Renal cortex interstitium (tissue), 11 donors: ENCODE results near the gene CENPN. TPM values are rescaled to one million over a fixed set of nuclear protein-coding genes. Genes with fewer than 3 reads are reported as not detected.

Source experiments
- DNase-seq, 11 donors: peaks; one replicate each; pipeline ENCODE4 v3.0.0-alpha.2; 2013; ENCODE audit warnings: low read depth in 9 of 11, low spot score in 4 of 11; ENCODE audit errors: extremely low read depth in 1 of 11
- polyA plus RNA-seq, 3 donors: library from polyadenylated mRNA; unstranded; fragments of 120-200 nt; gene quantifications; one replicate each; pipeline ENCODE4 v1.2.1, GENCODE V29; 2013; ENCODE audit not compliant: insufficient read length in 3 of 3

The CENPN gene
- polyA plus RNA-seq, 3 donors: 16.3 to 25.2 (median 24.8) TPM

- DNase-seq: no peak
Measured at GRCh38 chr16:81061307-81061640, 54.3 kb downstream of the CENPN start.

DNA sequence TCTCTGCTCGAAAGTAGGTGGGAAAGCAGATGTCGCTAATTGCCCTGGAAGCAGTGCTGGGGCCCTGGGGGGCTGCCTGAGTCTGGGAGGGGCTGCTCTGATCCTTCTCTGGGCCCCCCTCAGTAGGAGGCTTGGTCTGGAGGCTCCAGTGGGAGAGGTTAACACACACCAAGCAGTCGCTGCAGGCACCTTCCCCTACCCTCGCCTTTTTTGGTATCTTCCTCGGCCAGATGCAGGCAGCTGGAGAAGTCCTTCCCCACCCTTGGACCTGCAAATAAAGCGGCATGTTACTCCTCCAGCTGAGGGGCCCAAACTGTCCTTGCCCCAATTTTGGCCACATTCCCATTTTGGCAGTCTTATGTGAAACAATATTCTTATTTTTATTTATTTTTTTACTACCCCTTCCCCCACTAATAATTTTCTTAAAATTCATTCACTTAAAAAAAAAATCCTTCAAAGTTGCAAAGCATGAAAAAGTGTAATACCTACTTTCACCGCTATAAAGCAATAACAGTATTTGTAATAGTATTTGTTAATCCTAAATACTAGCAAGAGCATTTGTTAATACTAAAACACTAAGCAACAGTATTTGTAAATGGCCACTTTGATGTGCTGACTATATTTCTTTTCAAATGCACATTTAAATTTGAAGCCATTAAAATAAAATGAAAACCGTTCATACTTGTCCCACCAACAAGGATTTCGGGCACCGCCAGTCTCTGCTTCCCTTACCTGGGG, 55.0 kb downstream of the CENPN start:
- peak in 1 of 11 donors; percentile 16 for DNase-seq

DNA sequence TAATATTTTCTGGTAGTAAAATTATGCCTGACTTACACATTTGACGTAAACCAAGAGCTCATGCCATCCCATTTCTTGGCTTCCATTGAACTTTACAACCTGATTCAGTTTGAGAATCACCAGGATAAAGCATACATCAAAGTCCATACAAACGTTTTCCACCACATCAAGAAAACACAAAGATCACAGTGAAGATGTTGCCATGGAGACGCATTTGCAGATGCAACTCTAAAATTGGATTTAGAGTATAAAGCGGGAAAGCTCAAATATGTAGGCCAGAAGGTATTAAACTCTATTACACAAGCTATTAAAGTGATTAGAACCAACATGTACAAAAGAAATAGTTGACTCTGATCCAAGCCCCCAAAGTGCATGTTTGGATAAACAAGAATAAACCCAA, 59.7 kb downstream of the CENPN start:
- DNase-seq: peak in 5 of 11 donors; percentile 16 to 30 (median 18)

GRCh38 chr16:81067166-81067565, 60.2 kb downstream of the CENPN start:
- DNase-seq: no peak

DNA sequence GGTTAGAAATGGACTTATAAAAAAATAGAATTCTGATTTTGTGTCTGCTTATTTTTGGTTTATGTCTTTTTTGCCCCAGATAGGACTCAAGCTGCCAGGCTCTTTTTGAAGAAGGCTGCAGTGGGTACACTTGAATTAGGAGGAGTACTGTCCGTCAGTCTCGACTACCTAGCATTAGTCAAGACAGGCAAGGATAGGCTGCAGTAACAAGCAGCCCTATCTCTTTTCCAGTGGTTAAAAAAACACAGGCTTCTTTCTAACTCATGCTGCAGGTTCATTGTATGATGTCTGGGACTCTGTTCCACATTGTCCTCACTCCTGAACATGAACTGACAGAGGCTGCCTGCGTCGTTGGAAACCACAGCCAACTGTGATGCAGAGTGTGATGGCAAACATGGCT, 62.0 kb downstream of the CENPN start:
- DNase-seq: no peak

DNA sequence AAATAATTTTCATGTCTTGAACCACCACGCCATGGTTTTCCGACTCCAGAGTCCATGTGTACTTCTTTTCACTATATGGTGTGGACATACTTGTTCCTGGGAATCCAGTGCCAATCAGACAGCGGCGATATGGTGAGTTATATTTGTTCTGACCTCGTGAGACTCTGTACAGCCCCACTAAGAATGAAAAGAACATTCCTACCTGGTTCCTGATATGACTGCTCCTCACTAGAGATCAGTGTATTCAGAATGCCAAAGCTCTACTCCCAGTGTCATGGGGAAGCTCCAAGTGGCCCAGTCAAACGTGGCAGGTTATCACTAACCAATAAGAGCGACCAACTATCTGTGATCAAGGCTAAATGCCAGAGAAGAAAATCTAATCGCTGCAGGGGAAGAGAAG, 64.0 kb downstream of the CENPN start:
- DNase-seq: no peak

- DNase-seq: no peak
Measured at GRCh38 chr16:81071805-81072204, 64.8 kb downstream of the CENPN start.

GRCh38 chr16:81073560-81074330, 66.7 kb downstream of the CENPN start:
- no peak for DNase-seq

DNA sequence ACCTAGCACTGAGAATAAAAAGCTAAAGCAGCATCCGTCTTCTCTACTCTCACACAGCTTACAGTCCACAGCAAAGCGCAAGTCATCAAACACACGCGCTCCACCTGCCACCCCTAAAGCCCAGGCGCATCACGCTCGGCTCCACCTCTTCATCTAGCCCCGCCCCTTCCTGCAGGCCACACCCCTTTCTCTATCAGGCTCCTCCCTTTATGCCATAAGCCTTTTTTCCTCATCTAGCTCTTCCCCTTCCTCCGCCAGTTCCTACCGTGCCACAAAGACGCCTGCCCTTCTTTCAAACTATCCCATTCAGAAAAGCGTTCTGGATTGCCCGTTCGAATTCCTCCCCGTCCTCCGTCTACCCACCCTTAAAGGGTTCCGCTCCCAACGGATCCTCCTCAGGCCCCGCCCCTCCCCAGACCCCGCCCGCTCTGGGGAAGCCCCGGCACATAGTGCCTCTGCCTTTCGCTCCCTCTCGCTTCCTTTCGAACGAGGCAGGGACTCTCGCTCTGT, 69.6 kb downstream of the CENPN start:
- DNase-seq: peak in 7 of 11 donors; percentile 56 to 96 (median 74)

- DNase-seq: peak; percentile 90 to 98 (median 96)
Measured at GRCh38 chr16:81077076-81077940, 70.3 kb downstream of the CENPN start, which contains the start of gene C16orf46. Gene C16orf46 (minus strand): TSS chr16:81077238. CDS start chr16:81063955, 13,283 bp downstream.

DNA sequence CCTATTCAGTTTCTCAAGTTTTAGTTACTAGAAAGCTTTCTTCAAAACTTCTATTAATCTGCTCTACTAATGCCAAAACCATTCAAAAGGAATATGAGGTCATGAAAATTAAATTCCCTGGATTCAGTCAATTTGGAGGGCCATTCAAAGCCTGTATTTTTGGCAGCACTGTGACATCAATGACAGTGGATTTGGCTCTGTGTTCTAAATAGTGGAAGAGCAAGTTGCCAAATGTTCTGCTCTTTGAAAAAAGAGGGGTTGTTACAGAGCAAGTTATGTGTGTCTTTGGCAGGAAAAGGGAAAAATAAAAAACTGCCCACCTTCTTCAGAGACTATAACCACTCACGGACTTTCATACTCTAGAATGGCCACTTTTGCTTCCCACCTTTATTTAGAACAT, 73.2 kb downstream of the CENPN start:
- no peak for DNase-seq

- no peak for DNase-seq
Measured at GRCh38 chr16:81081014-81081413, 74.0 kb downstream of the CENPN start.

Other genes with a start within 250 kb of the CENPN start
- gene CDYL2, start 202.6 kb upstream of the CENPN start, polyA plus RNA-seq: 1 to 10 TPM; 6.3 to 8.0 (median 7.7) TPM
- gene CMC2, start 329 bp upstream of the CENPN start, polyA plus RNA-seq: 10 to 100 TPM; 54.9 to 76.0 (median 68.1) TPM
- 10 to 100 TPM; 42.7 to 53.5 (median 43.3) TPM for gene ATMIN, start 28.6 kb downstream of the CENPN start, polyA plus RNA-seq
- gene C16orf46, start 70.0 kb downstream of the CENPN start, polyA plus RNA-seq: 1 to 10 TPM; 1.5 to 1.9 (median 1.7) TPM
- gene GCSH, start 89.2 kb downstream of the CENPN start, polyA plus RNA-seq: 100 to 1,000 TPM in 1 of 3 donors, 10 to 100 TPM in 2; 71.3 to 108 (median 88.2) TPM
- 1 to 10 TPM; 2.3 to 3.0 (median 2.4) TPM for gene BCO1, start 231.5 kb downstream of the CENPN start, polyA plus RNA-seq